ENCODE results near the gene C9orf152.

Gene C9orf152

DNA sequence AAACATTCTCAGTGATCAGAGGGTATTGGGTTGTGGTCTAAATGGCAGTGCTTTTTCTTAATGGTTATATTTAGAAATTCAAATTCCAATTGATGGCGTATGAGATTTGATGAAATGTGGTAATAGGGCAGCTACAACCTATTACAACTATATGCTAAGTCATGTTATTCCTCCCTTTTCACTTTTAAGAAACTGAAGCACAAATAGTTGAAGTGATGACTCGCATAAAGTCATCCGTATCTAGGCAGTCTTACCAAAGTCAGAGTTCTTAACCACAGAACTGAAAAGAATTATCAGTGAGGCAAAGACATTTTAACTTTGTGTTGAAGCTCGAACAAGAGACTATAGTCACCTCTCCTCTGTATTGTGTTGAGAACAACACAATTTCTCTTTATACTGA is 28.2 kb downstream of the C9orf152 start:
- no peak for DNase-seq

DNA sequence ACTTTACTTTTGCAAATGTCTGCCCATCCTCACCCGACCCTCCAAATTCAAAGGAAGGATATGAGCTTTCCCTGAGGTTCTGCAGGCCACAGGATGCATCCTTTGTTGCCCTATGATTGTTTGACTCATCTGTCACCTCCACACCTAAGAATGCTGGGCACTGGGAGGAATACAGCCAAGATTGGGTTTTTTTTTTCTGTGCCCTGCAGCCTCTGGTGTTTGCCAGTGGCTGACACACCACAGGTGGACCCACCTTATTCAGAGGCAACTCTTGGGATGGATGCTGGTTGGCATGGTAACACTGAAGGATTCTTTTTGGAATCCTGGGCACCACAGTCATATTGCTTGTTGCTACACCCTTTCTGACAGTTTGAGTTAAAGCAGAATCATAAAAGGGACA is 29.7 kb downstream of the C9orf152 start:
- peak; percentile 41 for DNase-seq

DNA sequence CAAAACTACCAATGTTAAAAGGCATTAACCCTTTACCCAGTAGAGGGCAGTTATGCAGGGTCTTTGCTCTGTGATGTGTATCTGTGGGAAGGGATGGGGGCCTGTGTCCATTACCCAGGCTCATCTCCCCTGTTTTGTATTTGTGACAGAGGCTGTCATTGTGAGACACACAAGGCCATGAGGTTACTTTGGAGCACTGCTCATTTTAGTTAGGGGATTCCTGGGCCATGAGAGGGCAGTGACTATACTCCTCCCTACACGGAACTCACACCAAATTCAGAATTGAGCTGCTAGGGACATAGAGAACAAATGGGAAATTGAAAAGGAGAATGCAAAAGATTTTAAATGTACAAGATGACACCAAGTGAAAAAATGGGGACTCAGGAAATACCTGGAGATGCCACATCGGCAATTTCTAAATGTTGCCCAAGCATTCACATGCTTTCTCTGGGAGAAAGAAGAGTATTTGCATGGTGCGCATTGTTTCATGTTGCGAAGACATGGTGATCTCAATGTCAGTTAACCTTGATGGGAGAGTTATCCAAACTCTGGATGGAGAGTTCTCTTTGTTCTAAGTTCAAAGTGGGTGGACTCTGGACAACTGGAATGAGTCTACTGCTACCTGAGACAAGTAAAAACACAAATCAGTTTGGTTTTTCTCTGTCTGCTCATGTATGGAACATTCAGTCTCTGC is 32.5 kb downstream of the C9orf152 start:
- peak; percentile 17 for DNase-seq

DNA sequence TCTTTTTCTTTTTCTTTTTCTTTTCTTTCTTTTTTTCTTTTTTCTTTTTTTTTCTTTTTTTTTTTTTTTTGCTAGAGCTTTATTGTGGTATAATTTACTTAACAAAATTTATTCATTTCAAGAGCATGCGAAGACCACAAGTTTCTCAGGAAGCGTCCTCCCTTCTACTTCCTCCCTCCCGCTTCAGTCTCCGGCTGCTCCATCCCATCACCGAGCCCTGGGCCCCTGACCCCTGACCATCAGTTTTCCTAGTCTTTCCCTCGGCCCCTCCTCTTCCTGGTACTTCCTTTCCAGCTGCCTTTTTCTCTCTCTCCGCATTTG is 34.7 kb downstream of the C9orf152 start:
- peak; percentile 29 for DNase-seq

DNA sequence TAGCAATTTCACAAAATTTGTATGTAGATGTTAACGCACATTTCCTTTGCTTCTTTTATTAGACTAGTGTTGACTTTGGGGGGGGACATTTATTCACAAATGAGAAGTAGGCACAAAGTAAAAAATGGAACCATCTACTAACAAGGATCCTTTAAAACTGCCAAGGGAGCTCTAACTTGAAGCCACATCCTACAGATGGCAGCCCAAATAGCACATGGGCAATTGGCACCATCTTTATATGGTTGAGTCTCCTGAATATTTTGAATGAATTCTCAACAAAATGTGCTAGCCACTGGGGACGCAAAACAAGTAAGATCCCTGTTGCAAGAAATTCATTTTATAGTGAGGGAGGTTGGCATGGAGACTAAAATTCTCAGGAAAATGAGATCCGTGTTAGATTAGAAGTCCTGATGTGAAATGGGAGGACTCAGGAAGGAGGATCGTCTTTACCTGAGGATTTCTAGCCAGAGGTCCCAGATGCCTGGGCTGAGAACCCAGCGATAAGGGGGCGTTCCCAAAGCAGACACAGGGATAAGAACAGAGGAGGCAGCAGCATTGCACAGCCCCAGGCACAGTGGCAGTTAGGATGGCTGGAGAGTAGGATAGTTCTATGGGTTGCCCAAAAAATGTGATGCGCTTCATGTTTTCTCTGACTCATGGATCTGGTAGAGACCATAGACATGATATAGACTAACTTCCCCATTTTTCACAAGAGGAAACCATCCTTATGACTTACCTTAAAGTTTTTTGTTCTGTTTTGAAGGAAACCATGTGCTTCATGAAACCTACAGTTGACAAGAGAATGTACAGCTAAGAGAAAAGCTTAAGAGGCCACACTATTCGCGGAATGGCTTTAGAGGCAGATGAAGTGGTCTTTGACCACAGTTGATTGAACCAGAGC is 37.4 kb downstream of the C9orf152 start:
- peak; percentile 22 for DNase-seq

DNA sequence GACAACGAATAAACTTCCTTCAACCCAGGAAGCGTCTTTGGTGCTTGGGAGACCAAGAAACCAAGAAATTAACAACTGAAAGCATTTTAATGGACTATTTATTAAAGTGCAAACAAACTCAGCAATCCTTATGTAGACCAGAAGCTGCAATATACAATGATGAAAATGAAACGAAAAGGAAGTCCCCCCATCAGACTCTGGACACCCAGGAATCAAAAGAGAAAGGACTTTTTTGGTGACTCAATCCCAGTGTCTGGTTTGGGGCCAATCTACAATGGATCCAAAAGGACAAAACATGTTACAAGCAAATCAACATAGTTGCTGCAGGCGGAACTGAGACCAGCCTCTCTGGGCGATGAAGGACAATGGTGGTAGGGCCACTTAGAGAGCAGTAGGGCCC is 39.5 kb downstream of the C9orf152 start:
- DNase-seq: peak; percentile 24

DNA sequence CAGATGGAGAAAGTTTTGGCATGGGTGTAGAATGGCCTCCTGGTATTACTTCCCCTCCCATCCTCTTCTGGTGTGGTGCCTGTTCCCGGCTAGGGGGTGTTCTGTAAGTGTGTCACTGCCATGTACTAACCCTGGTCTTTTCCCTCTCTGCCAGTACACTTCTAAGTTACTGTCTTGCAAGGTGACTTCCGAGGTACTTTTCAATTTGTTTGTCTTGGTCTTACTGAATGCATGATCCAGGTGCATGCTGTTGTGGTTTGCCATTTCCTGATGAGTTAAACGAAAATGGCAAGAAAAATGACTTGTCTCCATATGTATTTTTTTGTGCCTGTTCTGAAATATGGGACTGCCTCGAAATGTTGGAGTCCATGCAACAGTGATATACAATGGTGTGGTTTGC is 46.0 kb downstream of the C9orf152 start:
- no peak for DNase-seq

DNA sequence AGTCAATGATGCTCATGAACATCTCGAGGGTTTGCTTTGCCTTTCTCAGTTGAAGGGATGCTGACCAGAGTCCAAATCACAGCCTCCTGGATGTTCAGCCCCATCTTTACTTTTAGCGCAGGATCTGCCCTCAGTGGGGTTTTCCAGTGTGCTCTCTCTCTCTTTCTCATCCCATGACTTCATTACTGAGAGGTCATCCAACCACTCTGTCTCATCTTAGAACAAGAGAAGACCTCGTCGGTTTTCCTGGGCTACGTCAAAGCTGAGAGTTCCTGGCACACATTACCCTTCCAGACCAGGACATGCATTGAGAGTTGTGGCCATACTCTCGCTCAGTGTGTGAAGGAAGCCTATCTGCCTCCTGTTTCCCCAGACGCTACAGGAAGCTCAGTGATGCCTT is 47.3 kb downstream of the C9orf152 start:
- DNase-seq: no peak

DNA sequence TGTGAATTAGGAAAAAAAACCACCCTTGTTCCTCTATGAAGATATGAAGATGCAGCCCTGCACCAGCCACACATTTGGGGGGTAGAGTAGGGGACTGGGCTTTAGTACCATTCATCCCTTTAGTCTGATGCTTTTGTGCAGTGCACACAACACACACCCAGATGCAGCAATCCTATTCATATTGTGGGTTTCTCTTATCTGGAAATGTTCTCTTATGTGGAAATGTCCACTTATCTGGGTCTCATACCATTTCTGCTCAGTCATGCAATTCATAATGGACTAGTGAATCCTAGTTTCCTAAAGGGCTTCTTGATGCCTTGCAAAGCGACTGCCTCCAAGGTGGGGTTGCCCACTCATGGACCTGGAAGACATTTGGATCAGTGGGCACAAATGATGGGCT is 47.8 kb downstream of the C9orf152 start:
- DNase-seq: no peak

DNA sequence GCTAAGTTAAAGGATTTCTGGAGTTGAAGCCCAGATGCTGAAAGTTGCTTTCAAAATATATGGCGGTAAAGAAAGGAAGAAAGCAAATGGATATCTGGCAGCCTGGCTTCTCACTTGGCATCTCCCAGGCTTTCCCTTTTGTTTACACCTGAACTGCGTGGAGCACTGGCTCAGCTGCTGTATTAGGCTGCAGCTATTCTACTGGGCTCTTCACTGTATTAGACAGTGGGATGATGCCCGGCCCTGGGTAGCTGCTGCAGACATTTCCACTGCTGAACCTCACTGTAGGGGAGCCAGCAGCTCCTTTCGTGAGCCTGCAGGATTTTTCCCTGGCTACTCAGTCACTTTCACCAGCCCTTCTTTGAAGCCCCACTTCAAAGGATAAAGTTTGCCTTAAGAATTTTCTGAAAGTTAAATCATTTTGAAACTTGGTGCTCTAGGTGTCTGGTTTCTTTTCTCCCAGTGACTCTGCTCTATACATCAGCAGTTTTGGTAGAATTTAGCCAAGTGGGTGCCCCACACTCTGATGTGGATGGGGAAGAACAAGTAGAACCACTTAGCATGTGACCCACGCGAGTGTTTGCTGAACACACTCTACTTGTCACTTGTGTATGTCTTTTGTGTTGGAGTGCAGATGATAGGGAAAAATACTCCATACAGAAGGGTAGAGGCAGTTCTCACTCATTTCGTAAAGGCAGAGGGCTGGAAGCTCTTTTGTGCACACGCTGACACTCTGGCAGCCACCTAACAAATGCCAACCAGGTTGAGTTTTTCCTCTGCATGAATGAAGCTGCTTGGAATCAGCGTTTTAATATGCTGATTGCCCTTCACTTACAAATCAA is 49.9 kb downstream of the C9orf152 start:
- no peak for DNase-seq

DNA sequence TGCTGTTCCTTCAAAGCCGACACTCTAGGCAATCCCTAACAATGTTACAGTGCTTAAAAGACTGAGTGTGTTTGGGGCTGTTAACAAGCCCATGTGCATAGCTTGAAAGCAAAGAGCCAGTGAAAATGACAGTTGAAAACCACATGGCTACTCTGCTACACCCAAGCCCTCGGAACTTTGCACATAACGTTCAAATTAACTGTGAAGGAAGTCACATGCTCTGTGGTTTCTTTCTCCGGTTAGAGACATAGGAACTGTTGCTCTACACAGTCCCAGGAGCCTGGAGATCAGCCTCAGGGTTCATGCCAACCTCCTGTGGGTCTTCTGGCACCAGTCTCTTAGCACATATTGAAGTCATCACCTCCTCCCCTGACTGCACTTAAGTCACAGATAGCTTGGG is 51.1 kb downstream of the C9orf152 start:
- no peak for DNase-seq

DNA sequence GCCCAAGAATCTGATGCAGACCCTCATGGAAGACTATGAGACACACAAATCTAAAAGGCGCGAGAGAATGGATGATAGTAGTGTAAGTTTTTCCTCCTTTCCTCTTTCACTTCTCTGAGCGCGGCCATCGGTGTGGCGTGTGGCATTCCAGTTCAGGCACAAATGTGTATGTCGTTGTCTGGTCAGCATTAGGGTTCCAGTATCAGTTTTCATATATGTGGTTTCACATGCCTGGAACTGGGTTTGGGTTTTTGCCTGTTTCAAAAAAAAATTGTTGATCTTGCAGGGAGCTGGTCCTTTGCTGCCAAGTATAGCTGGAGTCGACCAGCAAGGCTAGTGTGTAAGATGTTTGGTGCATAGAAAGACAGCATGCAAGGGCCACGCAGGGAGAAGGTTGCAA is 51.5 kb downstream of the C9orf152 start:
- no peak for DNase-seq

DNA sequence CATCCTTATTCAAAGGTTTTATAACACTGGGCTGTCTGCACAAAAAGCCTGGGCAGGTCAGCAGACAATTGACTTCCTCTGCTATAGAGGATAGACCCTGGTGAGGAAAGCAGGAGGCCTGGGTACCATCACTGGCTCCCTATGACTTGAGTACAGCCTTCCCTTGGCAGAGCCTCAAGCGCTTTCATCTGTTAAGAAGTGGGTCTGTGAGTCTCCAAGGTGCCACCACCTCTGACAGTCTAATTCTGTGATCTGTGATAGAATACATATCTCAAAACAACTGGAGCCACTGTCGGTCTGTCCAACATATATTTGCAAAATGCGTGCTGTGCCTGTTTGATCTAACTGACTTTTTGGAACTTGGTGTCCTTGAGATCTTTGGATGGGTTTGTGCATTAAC is 52.2 kb downstream of the C9orf152 start:
- no peak for DNase-seq

DNA sequence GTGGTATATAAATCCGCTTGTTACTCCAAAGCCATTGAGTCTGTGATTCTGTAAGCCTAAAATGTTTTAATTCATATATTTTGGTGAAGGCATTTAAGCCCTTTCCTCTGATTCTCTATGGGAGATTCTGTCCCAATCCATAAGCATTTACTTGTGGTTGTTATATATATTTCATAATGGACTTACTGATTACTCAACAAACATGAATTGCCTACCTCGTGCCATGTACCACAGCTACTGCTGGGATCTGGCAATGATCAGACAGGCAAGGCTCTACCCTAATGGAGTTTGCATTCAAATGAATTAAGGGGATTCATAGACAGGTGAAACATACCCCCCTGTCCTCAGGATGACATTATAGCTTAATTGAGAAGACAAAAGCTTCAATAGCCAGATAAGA is 54.5 kb downstream of the C9orf152 start:
- no peak for DNase-seq

DNA sequence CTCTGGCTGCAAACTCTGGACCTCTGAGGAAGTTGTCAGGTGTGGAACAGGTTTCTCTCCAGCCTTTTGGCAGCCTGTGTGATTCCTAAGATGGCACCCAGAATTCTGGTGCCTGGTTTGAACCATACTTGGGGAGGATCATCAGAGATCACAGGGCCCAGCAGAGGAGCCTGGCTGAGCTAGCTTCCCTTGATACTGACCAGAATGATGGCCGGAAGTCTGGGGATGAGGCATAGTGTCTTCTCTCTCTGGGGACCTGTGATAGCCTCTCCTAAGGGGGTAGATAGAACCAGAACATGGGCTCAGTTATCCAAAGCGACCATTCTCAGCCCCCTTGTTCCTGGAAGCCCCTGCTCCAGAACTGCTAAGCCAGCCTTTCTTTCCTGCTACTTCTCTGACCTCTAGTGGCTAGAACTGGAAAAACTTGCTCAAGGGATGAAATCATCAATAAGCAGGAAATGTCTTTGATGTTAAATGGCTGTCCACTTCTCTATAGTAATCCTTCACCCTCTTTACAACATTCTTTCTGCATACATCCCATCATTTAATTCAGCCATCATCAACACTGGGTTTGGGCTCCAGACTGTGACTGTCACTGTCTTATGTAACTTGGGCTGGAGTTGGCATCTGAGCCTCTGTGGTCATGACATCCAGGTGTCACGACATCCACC is 55.1 kb downstream of the C9orf152 start:
- DNase-seq: peak; percentile 64

All from islet precursor cell (in vitro differentiated cells).